AG08396 (cell line): ENCODE results near the gene RGS10.

Source experiments
- DNase-seq: peaks from one replicate; pipeline ENCODE4 v3.0.0; 2012; ENCODE audit warnings: low spot score, mixed read lengths

RGS10 gene

DNA sequence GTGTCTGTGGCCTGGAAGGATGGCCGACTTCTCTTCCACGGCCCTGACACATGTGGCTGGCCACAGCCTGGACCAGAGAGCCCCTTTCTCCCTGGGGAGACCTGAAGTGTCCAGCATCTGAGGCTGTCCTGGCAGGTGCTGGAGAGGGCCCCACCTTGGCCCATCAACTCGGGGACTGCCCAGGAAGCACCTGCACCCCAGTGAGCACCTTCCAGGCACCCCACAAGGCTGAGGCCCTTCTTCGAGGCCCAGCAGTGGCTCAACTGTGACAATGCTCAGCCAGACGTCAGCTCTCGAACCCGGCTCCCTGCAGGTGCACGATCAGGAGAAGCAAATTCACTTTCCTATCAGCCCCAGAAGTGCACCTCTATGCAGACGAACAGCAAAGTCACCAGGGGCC, 24.3 kb downstream of the RGS10 start:
- no peak for DNase-seq

DNA sequence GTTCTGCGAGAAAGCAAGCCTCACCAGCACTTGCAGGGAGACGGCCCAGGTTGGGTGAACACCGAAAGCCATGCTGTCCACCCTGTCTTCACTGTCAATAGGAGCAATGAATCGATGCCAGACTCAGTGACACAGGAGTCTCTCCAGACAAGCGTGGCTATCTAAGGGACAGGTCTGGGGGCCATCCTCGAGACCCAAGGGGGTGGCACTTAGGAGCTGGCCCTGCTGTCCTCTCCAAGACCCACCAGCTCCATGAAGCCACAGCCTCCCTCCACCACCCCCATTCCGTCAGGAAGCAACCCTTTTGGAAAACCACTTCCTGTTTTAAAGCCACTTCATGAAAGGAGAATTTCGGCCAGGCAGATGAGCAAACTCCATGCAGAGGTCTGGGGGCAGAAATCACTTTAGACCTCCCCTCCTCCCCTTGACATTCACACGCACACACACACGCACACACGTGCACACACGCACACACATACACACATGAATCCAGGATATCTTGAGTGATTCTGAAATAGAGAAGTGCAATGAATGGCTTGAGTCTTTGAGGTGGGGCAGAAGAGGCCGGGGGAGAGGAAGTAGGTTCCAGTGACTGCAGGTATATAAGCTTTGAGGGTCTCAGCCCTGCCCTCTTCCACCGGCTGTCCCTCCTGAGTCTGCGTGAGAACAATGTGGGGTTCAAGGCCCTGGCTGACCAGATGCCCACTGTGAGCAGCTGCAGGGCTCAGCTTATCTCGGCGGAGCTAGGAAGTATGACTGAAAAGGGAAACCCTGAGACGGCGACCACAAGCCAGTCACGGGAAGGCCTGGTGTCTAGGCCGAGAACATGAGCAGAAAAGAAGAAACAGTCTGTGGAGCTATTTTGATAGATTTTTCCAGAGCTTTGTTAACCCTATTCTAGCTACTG, 25.0 kb downstream of the RGS10 start:
- DNase-seq, result no peak

DNA sequence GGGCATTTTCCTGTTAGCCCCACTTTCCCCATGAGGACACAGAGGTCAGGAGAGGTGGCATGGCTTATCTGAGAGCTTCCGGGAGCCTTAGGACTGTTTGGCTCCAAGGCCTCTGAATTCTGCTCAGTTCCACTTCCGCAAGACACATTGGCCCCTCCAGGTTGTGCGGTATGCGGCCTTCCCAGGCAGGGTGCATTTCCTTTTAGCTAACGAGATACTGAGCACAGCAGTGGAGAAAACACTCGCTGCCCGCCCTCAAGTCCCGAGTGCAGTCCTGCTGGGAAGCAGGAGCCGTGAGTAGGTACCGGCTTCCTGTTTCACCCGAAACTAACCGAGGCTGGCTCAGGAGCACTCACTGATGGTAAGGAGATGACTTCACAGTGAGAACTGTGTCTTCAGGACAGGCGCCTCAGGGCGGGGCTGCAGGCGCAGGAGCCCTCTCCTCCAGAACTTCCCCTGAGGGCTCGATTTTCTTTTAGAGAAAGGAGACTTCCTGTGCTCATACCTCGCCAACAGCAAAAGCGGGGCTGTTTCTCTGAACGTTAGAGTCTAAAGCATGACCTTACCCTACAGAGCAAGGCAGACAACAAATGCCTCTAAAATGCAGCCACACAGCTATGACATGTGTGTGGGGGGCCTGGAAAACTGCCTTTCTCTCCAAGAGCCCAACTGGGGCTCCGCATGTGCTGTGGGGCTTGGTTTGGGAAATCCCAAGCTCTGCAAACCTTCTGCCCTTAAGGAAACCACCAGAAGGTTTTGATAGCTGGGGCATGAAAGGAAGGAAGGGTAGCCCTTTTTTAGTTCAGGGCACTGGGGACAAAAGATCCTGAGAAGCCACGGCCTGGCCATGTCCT, 25.9 kb downstream of the RGS10 start:
- DNase-seq, result no peak

DNA sequence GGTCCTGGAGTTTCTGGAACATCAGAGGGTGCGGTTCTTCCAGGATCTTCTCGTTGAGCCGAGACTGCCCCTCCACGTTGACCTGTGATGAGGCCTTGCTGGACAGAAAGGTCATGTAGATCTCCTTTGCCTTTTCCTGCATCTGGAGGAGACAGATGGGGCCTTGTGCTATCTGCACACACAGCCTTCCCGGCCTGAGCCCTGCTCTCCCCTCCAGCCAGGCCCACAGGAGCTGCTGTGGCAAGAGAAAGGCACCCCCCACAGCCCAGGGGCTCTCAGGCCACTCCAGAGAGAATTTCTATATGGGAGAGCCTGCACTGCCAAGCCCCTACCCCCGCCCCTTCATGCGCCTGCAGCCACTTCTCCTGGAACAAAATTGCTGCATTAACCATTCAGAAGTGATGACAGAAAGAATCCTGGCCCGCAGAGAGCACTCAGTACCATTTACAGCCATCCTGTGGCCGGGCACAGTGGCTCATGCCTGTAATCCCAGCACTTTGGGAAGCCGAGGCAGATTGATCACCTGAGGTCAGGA, 26.9 kb downstream of the RGS10 start:
- DNase-seq, result no peak

DNA sequence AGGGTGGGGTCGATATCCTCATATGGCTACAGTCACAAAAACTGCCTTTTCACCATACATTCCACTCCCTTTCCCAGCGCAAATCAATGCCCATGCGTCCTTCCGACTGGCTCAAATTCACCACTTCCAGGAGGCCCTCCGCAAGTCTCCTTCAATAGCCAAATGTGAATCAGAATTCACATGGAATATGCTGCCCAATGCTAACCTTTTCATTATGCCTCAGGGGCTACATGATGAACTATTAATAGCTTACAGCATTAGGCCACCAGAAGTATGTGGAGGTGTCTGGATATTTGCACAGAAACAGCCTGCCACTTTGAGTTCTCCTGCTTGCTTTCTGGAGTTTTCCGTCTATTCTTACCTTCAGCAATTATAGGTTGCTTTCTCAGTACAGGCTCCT, 27.7 kb downstream of the RGS10 start:
- no peak for DNase-seq

DNA sequence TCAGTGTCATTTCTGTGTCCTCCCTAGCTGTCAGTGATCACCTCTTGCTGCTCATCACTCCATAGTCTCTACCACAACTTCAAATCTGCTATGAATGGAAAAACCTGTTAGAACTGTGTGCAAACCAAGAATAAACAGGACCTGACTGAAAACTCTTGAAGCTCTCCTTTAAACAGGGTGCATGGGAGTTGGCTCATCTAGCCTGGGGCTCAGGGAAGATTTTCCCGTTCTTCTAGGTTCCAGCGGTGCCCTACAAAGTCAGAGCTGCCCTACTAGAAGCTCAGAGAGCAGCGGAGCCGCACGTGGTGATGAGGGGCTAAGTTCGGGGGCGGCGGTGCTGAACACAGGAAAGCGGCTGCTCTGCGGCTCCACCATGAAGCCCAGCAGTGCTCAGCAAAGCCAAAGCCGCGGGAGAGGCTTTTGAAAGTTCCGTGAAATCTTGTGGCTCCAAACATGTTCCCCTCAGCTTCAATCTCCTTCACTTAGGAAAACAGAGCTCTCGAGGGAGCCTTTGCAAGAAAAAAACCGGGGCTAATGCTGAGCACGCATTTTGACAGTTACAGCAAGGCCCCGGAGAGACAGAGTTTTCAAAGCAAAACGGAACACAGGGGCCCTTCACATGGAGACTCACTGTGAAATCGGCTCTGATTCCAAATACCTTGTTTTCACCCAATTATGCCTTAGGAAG, 30.5 kb downstream of the RGS10 start:
- DNase-seq, result no peak

DNA sequence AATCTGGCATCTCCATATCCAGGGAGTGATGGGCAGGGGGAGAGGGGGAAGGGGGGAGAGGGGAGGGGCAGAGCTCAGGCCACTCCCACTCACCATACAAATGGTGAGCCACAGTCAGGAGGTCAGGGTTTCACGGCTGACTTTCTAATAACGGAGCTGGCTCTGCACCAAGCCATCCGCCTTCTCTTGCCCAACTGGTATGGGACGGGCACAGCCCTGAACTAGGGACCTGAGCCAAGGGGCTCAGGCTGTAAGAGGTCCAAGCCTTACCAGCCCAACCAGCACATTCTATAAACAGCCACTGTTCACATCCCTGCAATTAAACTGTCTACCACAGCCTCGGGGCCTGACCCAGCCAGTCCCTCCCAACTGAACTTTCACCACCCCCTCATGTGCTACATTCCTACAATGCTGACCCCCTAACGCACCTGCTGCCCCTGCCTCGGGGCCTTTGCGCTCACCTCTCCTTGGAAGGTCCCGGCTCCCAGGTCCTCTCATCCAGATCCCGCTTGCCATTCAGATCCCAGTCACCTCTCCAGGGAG, 32.5 kb downstream of the RGS10 start:
- DNase-seq, result peak; percentile 29

DNA sequence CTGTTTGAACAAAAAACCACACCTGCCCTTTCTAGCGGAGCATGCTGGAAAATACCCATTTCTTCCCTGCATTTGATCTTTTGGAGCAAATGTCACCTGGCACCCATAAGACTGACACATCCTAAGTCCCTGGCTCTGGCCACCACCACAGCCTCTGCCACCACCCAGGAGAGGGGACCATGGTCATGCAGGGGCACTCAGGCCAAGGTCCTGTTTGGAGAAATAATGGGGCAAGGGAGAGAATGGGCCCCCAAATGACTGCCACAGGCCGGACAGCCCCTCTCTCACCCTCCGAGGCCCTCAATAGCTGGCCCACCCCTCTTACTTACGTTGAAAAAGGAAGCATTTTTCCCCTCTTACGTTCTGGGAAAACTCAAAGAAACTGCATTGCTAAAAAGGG, 35.4 kb downstream of the RGS10 start:
- DNase-seq, result no peak

DNA sequence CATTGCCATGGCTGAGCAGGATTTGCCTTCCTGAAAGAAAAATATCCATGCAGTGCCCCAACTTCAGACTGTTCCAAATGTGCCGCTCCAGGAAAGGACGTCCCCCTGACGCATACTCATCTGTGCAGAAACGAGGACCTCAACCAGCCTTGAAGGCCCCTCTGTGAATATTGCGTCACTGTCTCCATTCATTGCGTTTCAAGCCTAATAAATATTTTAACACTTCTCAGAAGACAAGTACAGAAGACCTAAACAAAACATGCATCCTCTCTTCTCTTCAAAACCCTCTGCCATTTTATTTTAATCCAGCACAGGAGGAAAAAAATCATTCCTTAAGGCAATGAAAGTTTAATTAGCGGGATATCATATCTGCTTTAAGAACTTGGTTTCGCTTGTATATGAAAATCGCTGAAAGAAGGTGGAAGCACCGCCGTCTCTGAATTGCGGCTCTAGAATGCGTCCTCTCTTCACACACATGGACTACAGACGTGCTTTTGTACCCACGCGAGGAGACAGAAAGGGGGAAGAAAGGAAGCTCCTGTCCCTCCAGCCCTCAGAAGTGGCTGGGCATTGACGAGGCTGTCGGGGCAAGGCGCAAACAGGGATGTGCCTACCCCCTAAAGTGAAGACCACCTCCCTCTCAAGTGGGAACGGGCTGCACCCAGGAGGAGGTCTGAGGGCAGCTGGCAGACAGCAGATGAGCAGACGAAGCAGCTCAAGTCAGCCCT, 36.8 kb downstream of the RGS10 start:
- DNase-seq, result no peak

DNA sequence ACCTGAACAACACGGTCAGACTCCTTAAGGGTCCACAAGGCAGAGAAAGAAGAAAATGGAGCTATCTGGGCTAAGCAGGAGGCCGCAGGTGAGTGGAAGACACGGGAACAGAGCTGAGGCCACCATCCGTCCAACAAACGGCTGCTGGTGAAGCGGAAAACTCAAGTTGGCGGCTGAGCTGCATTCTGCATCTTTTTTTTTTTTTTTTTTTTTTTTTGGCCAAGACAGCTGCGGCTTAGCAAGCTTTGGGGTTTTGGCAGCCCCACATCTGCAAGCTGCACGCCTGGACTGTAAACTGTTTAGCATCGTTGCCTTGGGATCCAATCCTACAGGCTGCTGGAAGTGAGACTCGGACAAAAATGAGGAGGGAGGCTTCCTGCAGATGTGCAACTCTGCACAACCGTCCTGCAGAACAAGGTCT, 37.4 kb downstream of the RGS10 start:
- DNase-seq, result no peak

DNA sequence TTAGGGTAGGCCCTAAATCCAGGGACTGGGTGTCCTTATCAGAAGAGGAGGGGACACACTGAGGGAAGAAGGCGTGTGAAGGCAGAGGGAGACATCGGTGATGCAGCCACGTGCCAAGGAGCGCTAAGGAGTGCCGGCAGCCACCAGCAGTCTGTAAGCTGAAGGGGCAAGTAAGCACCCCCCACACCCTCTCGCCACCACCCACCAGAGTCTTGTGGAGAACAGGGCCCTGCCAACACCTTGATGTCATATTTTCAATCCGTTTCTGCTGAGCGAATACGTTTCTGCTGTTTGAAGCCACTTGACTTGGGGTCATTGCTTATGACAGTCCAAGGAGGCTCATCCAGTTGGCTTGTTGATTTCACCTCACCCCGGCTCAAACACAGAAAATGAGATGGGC, 37.9 kb downstream of the RGS10 start:
- DNase-seq, result no peak

DNA sequence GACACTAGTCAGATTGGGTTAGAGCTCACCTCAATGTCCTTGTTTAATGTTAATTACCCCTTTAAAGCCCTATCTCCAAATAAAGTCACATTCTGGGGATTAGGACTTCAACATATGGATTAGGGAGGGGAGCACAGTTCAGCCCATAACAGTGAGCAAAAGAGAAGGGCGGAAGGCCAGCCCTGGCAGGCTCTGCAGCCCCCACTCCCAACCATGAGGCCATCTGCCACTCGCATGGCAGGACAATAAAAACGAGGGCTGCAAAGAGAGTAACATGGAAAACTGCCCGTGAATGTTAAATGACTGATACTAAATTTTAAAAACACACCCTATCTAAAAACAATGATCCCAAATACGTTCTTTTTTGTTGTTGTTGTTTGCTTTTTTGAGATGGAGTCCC, 38.7 kb downstream of the RGS10 start:
- no peak for DNase-seq

DNA sequence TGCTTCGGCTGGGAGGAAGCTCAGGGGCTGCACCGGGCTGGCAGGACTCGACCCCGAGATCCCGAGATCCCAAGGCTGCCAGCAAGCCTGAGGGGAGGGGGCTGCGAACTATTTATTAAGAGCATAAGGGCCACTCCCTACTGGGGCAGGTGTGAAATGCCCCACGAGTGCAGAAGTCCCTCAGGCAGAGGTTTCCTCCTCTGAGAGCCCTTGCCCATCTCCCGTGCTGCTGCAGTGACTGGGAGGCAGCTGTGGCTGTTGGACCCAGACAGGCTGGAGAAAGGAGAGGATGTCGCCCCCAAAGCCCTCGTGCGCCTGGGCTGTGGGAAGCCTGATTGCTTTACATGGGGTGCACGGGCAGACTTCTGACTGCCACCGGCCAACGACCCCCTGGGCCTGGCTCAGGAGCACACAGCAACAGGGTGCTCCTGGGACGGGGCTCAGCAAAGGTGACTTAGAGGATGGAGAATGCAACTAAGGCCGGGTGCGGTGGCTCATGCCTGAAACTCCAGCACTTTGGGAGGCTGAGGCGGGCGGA, 39.8 kb downstream of the RGS10 start:
- DNase-seq, result no peak

DNA sequence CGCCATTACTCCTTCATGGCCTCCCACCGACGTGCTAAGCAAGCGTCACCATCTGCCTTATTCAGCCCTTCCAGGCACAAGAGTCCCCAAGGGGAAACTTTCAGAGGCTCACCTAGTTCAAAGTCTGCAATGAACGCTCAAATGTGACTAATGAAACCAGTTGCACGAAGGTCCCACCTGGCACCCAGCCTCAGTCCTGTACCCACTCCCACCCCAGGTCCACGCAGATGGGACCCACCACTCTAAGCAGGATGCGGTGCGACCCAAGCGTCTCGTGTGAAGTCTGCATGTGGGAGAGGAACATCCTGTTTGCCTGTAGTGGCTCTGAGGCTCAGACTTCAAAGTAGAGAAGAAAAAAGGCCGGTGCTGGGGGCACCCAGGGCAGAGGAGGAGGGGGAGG, 40.3 kb downstream of the RGS10 start:
- no peak for DNase-seq

DNA sequence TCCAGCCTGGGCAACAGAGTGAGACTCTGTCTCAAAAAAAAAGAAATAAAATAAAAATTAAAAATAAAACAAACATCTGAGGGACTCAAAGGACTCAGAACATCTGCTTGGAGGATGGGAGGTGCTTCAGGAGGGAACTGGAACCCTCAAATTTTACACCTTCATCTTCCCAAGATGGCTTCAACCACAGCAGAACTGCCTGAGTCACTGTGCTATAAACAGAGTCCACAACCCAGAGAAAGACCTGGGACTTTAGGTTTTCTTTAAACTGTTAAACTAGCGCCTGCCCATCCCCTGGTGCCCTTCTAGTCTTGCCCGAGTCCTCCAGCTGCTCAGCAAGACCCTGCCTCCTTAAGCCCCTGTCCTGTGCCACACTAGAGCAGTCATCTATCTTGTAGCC, 40.8 kb downstream of the RGS10 start:
- no peak for DNase-seq

DNA sequence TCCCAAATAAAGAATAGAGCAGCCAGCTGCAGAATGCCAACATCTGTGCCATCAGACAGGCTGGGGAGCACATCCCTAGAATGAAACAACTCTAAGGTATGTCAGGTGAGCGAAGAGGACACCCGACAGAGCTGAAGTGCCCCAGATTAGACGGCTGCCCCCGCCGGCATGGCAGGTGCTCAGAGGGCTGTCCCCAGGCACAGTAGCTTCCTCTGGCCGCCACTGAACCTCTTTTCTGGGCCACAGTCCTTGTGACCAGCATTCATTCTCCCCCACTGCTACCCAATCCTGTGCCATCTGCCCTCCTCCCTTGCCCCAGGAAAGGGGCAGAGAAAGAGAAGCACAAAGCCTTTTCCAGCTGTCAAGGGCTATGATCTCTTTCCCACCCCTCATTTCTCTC, 41.7 kb downstream of the RGS10 start:
- no peak for DNase-seq

DNA sequence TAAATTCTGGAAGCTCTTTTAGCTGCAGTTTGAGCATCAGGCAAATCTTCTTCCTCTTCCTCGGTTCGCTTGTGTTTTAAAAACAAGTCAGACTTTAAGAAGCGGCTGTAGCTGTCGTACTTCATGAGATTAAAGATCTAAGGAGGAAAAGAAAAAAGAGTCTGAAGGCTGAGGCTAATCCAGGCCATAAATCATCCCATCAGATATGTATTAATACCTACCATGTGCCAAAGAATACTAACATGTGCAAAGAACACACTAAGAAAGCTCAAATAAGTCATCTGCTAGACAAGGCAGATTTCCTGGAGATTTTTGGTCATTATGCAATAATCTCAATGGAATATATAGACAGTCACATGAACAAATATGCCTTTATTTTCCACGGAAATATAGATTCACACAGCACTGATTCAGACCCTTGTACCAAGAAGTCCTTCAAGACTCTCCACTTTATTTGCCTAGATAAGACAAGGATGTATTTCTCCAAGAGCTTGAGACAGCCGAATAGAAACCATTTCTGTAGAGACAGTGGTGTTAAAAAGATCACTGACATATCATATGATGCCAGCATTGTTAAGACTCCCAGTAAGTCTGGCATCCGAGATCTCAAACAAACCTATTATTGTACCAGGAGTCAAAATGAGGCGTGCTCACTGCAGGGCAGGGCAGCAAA, 42.3 kb downstream of the RGS10 start:
- no peak for DNase-seq

DNA sequence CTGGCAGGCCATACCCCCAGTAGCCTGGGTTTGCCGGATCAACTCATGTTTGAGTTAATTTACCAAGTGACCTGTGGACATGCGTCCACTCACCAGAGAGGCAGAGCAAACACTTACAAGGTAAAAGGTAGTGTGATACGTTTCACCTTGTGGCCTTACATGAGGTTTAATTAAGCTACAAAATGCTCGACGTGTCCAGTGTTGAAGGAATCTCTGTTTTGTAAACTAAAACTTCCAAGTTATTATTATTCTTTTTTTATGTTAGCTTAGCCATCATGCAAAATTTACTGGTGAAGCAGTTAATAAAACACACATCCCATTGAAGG, 42.9 kb downstream of the RGS10 start:
- no peak for DNase-seq

DNA sequence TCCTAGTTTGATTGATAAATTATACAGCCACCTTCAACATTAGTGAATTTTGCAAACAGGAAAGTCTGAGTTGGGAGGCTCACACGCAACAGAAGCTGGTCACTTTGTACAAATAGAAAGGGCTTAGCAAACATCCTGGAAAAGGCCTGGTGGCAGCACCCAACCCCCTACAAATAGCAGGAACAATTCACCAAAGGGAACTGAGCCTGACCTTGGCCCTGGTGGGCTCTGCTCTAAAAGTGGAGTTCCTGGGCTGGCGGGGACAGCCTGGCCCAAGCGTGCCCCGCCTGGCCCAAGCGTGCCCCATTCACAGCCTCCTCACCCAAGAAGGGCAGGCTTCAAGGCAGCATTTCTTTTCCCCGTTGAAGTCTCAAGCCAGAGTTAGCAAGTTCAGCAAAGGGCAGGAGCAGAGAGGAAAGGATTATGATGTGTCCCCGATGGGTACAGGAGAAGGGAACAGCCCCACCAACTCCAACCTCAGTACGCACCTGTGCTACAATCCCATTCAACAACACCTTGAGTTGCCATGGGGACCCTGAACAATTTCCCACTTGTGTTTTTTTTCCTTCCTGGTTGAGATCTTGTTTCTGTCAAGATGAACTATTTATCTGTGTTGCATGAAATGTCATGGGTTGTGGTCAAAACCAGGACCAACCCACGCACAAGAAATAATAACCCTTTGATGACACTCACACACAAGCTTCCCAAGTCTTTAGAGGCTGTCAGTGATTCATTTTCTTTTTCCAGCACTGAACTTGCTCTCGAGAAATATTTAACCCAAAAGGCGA, 43.4 kb downstream of the RGS10 start:
- no peak for DNase-seq

DNA sequence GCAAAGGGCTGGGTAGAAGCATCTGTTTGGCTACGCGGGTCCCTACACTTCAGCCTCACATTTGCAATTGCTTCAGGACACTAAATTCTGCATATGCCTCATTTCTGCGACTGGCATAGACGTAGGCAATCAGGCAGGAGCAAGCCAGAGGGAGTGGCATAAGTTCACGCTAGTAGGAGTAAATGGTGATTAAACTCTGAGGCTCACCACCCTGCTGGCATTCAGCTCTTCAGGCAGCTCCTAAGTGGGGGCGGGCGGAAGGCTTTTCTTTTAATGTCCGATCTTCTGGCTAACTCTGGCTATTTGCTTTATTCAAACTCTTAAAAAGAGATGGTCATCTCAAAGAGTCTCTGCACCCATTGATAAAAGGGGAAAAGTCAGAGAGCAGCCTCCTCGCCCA, 45.3 kb downstream of the RGS10 start:
- DNase-seq, result no peak
